SJCRH30 (cell line): ENCODE measurements around the gene CPT2. TPM values are rescaled to one million over a fixed set of nuclear protein-coding genes. Genes with fewer than 3 reads are reported as not detected.
"Not testable (repeated sequence)": the region's sequence is repeated elsewhere in the genome, so short reads cannot be mapped to it uniquely, and the experiment has no call there.

Experiments
- DNase-seq, 2 experiments: peaks; one replicate each; pipeline ENCODE4 v3.0.0-alpha.2; 2015 to 2020
- H3K27ac ChIP-seq: fragments of 250-450 bp; sonication (Bioruptor Pico); 2 replicates; pipeline ENCODE4 v1.5.1; 2020; ENCODE audit warnings: mild to moderate bottlenecking, moderate library complexity
- H3K27me3 ChIP-seq: fragments of 250-450 bp; sonication (Bioruptor Pico); 2 replicates; pipeline ENCODE4 v1.5.1; 2020; ENCODE audit warnings: mild to moderate bottlenecking, moderate library complexity
- H3K36me3 ChIP-seq: fragments of 250-450 bp; sonication (Bioruptor Pico); 2 replicates; pipeline ENCODE4 v1.5.1; 2020; ENCODE audit warnings: mild to moderate bottlenecking, moderate library complexity
- H3K4me1 ChIP-seq: fragments of 250-450 bp; sonication (Bioruptor Pico); 2 replicates; pipeline ENCODE4 v1.5.1; 2020; ENCODE audit warnings: mild to moderate bottlenecking, moderate library complexity
- H3K4me3 ChIP-seq: fragments of 250-450 bp; sonication (Bioruptor Pico); 2 replicates; pipeline ENCODE4 v1.5.1; 2020; ENCODE audit warnings: mild to moderate bottlenecking, moderate library complexity
- H3K9me3 ChIP-seq: fragments of 250-450 bp; sonication (Bioruptor Pico); replicated peaks from 2 replicates; pipeline ENCODE4 v1.5.1; 2020; ENCODE audit warnings: mild to moderate bottlenecking, moderate library complexity
- total RNA-seq: library from RNA; depleted of rRNA; stranded (reverse); fragments of >200 nt; shearing (Covaris generic); gene quantifications from 2 replicates; pipeline ENCODE4 v1.2.3, GENCODE V29; 2014

The CPT2 gene
- total RNA-seq, 1 experiment from 2014 or later: 20.0 TPM

- no peaks in the 10 kb centered on the region for H3K36me3 ChIP-seq
- peak in 1 of 2 experiments; percentile 32 for DNase-seq
Observed at GRCh38 chr1:53195246-53196016, 1.2 kb upstream of the CPT2 start.

GRCh38 chr1:53196017-53196484, 573 bp upstream of the CPT2 start:
- Histone ChIP-seq H3K27ac (peak overlapping the region; percentile 69), H3K9me3 (no peaks in the 10 kb centered on the region), H3K36me3 (no peaks in the 10 kb centered on the region), H3K4me3 (peak overlapping the region; percentile 93), H3K27me3 (no peaks in the 10 kb centered on the region), H3K4me1 (peaks cover 7% of the 10 kb centered on the region; the same call in 1 of the 2 replicates)
- DNase-seq: peak in 1 of 2 experiments; percentile 32

More at GRCh38 chr1:53195246-53196016, 1.2 kb upstream of the CPT2 start:
- Histone ChIP-seq H3K9me3 (no peaks in the 10 kb centered on the region), H3K4me1 (peaks cover 7% of the 10 kb centered on the region; the same call in 1 of the 2 replicates), H3K4me3 (peak overlapping the region; percentile 93; the same call in 1 of the 2 replicates), H3K27me3 (no peaks in the 10 kb centered on the region), H3K27ac (no peak overlapping the region)

GRCh38 chr1:53197291-53198200, 922 bp downstream of the CPT2 start:
- Histone ChIP-seq H3K4me1 (peaks cover 7% of the 10 kb centered on the region; the same call in 1 of the 2 replicates), H3K9me3 (no peaks in the 10 kb centered on the region), H3K27me3 (no peaks in the 10 kb centered on the region), H3K4me3 (peak overlapping the region; percentile 93), H3K36me3 (no peaks in the 10 kb centered on the region), H3K27ac (peak overlapping the region; percentile 69)
- DNase-seq: peak in 1 of 2 experiments; percentile 42

- no peak for DNase-seq
- Histone ChIP-seq H3K36me3 (peaks cover 4% of the 10 kb centered on the region; the same call in 1 of the 2 replicates), H3K4me3 (no peak overlapping the region), H3K4me1 (peaks cover 7% of the 10 kb centered on the region; the same call in 1 of the 2 replicates), H3K27me3 (no peaks in the 10 kb centered on the region), H3K27ac (no peak overlapping the region), H3K9me3 (no peaks in the 10 kb centered on the region)
Observed at GRCh38 chr1:53198241-53198651, 1.6 kb downstream of the CPT2 start.

- peaks cover 47% of the 10 kb centered on the region for H3K36me3 ChIP-seq
- no peaks in the 10 kb centered on the region for H3K27me3 ChIP-seq
- peaks cover 12% of the 10 kb centered on the region for H3K9me3 ChIP-seq
- no peaks in the 10 kb centered on the region for H3K4me1 ChIP-seq
- no peak overlapping the region for H3K27ac ChIP-seq
- no peak for DNase-seq
- no peak overlapping the region for H3K4me3 ChIP-seq
Observed at GRCh38 chr1:53203466-53203865, 6.8 kb downstream of the CPT2 start.

GRCh38 chr1:53205496-53205895, 8.9 kb downstream of the CPT2 start:
- H3K4me1 ChIP-seq, H3K4me3 ChIP-seq, DNase-seq, H3K27ac ChIP-seq, H3K27me3 ChIP-seq: not testable (repeated sequence)
- Histone ChIP-seq H3K9me3 (peaks cover 12% of the 10 kb centered on the region), H3K36me3 (peaks cover 61% of the 10 kb centered on the region)

GRCh38 chr1:53206083-53206685, 9.6 kb downstream of the CPT2 start:
- not testable (repeated sequence) for H3K4me3 ChIP-seq, H3K4me1 ChIP-seq

GRCh38 chr1:53206735-53207379, 10.2 kb downstream of the CPT2 start:
- no peaks in the 10 kb centered on the region for H3K4me1 ChIP-seq
- H3K4me3 ChIP-seq: no peak overlapping the region
- peaks cover 68% of the 10 kb centered on the region for H3K36me3 ChIP-seq
- H3K27me3 ChIP-seq: no peaks in the 10 kb centered on the region
- H3K9me3 ChIP-seq: peaks cover 12% of the 10 kb centered on the region
- DNase-seq: no peak
- H3K27ac ChIP-seq: no peak overlapping the region

More at GRCh38 chr1:53206083-53206685, 9.6 kb downstream of the CPT2 start:
- Histone ChIP-seq H3K9me3 (peaks cover 12% of the 10 kb centered on the region), H3K36me3 (peaks cover 68% of the 10 kb centered on the region)
- not testable (repeated sequence) for H3K27me3 ChIP-seq, H3K27ac ChIP-seq
- DNase-seq: peak; percentile 34 to 38

GRCh38 chr1:53207726-53208125, 11.1 kb downstream of the CPT2 start:
- no peak for DNase-seq
- Histone ChIP-seq H3K9me3 (peaks cover 12% of the 10 kb centered on the region), H3K27ac (no peak overlapping the region), H3K4me3 (no peak overlapping the region), H3K27me3 (no peaks in the 10 kb centered on the region), H3K36me3 (peaks cover 69% of the 10 kb centered on the region), H3K4me1 (no peaks in the 10 kb centered on the region)

- H3K9me3 ChIP-seq: peaks cover 12% of the 10 kb centered on the region
- no peaks in the 10 kb centered on the region for H3K4me1 ChIP-seq
- H3K36me3 ChIP-seq: peaks cover 67% of the 10 kb centered on the region
- no peak overlapping the region for H3K27ac ChIP-seq
- no peaks in the 10 kb centered on the region for H3K27me3 ChIP-seq
- no peak for DNase-seq
- no peak overlapping the region for H3K4me3 ChIP-seq
Observed at GRCh38 chr1:53210352-53210751, 13.7 kb downstream of the CPT2 start.

- no peaks in the 10 kb centered on the region for H3K27me3 ChIP-seq
- no peak overlapping the region for H3K4me3 ChIP-seq
- peaks cover 64% of the 10 kb centered on the region for H3K36me3 ChIP-seq
- no peak overlapping the region for H3K27ac ChIP-seq
- peaks cover 12% of the 10 kb centered on the region for H3K9me3 ChIP-seq
- H3K4me1 ChIP-seq: no peaks in the 10 kb centered on the region
- DNase-seq: no peak
Observed at GRCh38 chr1:53210954-53211353, 14.3 kb downstream of the CPT2 start.

GRCh38 chr1:53214376-53214940, 17.8 kb downstream of the CPT2 start:
- DNase-seq: no peak
- Histone ChIP-seq H3K36me3 (peaks cover 38% of the 10 kb centered on the region), H3K27me3 (no peaks in the 10 kb centered on the region), H3K4me1 (no peaks in the 10 kb centered on the region), H3K9me3 (no peaks in the 10 kb centered on the region), H3K27ac (no peak overlapping the region), H3K4me3 (no peak overlapping the region)

GRCh38 chr1:53218201-53218600, 21.6 kb downstream of the CPT2 start:
- no peak for DNase-seq
- peaks cover 17% of the 10 kb centered on the region for H3K36me3 ChIP-seq
- no peak overlapping the region for H3K27ac ChIP-seq
- H3K27me3 ChIP-seq: no peaks in the 10 kb centered on the region
- no peaks in the 10 kb centered on the region for H3K4me1 ChIP-seq
- no peaks in the 10 kb centered on the region for H3K9me3 ChIP-seq
- no peak overlapping the region for H3K4me3 ChIP-seq

GRCh38 chr1:53219711-53220110, 23.1 kb downstream of the CPT2 start:
- Histone ChIP-seq H3K36me3 (0 out of 2 replicates have a peak, but pooled peaks cover 4% of the 10 kb centered on the region), H3K4me1 (no peaks in the 10 kb centered on the region), H3K9me3 (no peaks in the 10 kb centered on the region), H3K27ac (peak overlapping the region; percentile 82; the same call in 1 of the 2 replicates), H3K27me3 (no peaks in the 10 kb centered on the region), H3K4me3 (peak overlapping the region; percentile 87)
- DNase-seq: no peak
